NCI-H2171 treated with DMSO at 0.1 percent for 48 hours (cell line): Measurements from ENCODE around the gene LSM4.

ENCODE experiments used
- DNase-seq: peaks from one replicate; lab custom pipeline; 2025; lab: John Stamatoyannopoulos, UW

LSM4 gene

DNA sequence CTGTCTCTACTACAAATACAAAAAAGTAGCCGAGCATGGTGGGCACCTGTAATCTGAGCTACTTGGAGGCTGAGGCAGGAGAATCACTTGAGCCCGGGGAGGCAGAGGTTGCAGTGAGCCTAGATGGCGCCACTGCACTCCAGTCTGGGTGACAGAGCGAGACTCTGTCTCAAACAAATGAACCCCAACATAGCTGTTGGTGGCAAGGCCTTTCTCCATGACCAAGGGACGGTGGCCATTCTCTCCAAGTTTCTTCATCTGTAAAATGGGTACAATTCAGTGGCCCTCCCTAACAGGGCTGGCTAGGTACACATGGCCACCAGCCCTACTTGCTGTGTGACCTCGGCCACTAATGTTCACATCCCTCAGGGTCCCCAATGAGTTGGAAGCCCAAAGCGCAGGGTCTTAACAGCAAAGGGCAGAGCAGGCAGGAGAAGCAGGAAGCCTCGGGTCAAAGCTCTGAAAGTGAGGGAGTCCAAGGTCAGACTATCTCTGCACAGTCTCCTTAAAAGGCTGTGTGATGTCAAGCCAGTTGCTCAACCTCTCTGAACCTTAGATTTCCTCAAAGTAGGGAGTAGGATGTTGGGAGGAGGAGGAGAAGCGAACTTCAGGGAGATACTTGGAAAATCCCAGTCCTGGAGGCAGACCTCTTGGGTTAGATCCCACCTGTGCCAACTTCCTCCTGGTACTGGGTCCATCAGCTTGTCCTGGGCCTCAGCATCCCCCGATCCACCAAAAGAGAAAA is 44.2 kb downstream of the LSM4 start:
- no peak for DNase-seq

DNA sequence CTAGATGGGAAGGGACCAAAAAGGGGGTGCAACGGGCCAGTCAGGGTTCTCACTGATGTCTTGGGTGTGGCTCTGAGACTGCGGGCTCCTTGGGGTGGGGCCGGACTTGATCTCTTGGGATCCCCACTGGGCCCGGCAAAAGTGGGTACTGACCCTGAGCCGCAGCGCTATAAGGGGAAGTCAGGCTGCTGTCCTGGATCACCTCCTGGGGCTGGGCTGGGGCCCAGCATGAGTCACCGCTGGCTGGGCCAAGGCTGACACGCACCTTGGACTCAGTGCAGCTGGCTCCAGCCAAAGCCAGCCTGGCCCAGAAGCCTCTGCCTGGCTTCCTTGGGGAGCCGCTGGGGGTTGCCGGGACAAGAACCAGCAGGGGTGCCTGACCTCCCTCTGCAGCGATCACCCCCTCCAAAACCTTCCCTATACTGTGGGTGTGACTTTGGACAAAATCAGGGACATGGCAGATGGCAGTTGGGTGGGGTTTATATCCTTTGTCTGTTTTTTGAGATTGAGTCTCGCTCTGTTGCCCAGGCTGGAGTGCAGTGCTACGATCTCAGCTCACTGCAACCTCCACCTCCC is 48.0 kb downstream of the LSM4 start:
- no peak for DNase-seq

- no peak for DNase-seq
Measured at GRCh38 chr19:18274219-18274780, 48.6 kb downstream of the LSM4 start, which contains the start of gene IQCN. TSS of gene IQCN (minus strand) at chr19:18274452. CDS start at chr19:18269478, 4,974 bp downstream.

- no peak for DNase-seq
Measured at GRCh38 chr19:18273561-18274218, 49.2 kb downstream of the LSM4 start.

DNA sequence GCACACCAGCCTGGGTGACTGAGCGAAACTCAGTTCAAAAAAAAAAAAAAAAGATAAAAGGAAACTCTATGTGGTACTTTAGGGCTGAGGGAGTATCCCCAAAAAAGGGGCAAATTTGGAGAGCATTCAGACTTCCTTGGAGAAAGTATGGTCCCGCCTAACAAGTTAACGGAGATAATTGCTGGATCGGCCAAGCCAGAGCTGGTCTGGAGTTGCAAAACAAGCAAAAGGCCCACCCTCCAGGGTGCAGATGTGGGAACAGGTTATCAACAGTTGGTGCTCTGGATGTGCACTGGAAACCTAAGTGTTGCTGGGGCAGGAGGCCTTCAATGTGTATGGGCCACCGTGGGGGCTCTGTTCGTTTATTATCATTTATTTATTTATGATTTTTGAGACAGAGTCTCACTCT is 51.4 kb downstream of the LSM4 start:
- no peak for DNase-seq

GRCh38 chr19:18270326-18270725 is 52.5 kb downstream of the LSM4 start:
- DNase-seq: no peak

- no peak for DNase-seq
Measured at GRCh38 chr19:18269070-18269723, 53.7 kb downstream of the LSM4 start.

- DNase-seq: no peak
Measured at GRCh38 chr19:18266771-18267686, 55.8 kb downstream of the LSM4 start.

DNA sequence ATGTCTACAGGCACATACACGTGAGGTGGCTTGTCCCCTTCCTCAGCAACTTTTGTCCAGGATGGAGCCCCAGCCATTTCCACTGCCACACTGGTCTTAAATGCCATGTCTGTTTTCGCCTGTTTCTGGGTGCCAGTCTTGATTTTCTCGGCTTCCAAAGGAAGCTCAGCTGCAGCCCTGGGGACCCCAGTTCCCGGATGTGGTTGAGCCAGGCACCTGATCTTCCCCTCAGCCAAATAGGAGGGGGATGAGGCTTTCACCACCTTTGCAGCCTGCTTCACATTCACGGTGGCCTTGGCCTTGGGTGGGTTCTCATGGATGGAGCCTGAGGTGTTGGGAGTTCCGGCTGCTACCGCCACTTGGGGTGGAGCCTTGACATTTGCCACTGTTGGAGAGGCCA is 57.3 kb downstream of the LSM4 start:
- DNase-seq: no peak

DNA sequence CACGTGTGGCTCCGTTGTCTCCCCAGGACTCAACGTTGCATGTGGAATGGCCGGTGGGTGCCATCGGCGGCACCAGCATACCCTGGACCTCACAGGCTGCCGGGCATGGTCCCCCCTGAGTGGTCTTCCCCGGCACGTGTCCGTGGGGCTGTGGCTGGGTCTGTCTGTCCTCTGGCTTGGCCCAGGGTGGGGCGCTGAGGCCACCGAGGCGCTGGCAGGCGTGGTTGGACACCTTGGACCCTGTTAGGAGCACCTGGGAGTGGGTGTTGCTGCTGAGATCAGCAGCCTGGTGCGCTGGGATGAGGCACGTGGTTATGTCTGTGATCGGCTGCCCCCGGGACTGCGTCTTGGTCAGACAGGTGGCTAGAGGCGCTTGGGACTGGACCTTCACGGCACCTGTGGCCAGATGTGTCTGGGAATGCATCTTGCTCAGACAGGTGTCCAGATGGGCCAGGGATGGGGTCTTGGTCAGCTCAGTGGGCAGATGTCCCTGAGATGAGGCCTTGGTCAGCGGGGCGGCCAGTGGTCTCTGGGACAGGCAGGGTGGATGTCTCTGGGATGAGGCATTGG is 57.8 kb downstream of the LSM4 start:
- DNase-seq: no peak

DNA sequence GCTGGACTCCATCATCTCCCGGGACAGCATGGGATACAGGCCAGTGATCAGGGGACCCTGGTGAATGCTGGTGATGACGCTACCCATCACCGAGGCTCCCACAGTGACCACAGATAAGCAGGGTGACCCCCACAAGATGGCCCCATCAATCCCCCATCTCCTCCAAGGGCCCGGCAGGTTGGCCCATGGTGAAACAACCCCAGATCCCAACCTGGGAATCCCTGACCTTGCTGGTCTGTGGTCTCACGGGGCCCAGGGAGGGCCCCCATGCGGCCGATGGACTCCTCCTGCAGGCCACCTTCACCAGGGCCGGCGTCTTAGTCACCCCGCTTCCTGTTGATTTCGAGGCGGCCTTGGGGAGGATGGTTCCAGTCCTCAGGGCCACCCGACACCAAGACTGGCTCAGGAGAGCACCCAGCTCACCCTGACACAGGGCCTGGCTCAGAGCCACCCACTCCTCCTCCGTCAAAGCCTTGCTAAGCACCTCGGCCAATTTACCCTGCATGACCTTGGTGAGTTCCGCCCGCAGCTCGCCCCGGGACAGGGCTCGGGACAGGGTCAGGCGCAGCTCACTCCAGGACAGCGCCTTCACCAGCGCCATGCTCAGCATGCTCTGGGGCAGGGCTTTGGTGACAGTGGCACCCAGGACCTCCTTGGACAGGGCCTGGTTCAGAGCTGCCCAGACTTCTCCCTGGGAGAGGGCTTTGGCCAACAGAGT is 58.6 kb downstream of the LSM4 start:
- DNase-seq: no peak

DNA sequence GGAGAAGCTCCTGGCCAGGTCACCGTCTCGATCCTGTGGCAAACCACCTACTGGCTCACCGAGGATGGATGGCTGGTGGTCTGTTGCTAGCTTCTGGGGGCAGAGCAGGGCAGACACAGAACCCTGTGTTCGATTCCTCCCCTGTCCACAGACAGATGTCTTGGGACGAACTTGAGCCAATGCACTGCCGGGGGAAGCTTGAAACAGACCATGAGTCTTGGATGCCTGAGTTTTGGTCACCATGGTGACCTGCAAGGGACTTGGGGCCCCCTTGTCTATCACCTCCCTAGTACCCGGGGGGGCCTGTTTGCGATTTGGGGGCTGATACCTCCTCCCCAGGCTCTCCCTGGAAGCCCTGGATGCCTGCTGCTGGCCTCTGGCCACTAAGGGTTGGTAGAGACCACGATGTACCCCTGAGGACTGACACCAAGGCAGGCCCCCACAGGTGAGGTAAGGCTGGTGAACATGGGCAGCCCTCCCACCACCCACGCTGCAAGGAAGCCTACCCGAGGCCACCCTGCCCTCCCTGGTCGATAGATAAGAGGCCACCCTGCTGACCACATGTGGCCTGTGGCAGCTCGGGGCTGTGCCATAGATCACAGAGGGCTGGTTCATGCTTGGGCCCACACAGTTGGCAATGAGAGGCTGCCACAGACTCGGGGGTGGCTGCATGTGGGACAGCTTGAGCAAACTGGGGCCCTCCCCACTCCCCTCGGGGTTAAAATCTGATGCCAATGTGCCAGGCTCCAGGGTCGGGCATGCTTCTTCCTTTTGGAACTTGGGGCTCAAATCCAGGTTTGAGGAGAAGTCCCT is 59.3 kb downstream of the LSM4 start:
- no peak for DNase-seq

- no peak for DNase-seq
Measured at GRCh38 chr19:18262917-18263316, 60.0 kb downstream of the LSM4 start.

DNA sequence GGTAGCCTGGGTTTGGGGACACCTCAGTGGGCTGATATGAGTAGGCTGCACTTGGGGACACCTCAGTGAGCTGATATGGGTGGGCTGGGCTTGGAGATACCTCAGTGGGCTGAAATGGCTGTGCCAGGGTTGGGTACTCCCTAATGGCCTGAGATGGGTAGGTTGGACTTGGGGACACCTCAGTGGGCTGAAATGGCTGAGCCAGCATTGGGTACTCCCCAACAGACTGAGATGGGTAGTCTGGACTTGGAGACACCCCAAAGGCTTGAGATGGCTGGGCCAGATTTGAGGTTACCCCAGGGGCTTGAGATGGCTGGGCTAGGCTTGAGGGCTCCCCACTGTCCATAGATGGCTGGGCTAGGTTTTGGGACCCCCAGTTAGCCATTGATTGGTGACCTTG is 60.7 kb downstream of the LSM4 start:
- no peak for DNase-seq

- no peak for DNase-seq
Measured at GRCh38 chr19:18261474-18261873, 61.4 kb downstream of the LSM4 start.

DNA sequence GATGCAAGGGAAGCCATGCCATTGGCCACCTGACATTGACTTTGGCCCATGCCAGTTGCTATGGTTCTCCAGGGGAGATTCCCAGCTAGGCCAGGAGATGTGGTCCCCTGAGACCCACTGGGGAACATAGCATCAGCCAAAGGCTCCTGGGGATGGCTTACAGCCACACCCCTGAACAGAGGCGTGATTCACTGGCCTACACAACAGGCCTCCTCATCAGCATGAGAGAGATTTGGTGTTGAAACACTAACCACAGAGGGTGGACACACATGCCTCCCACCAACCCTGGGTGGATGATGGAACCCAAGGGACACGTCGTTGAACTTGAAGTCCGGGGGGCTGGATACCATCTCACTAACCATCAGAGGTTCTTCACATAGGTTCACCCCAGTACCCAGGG is 63.0 kb downstream of the LSM4 start:
- no peak for DNase-seq

- DNase-seq: no peak
Measured at GRCh38 chr19:18257503-18258470, 65.1 kb downstream of the LSM4 start.
